Activated T-helper 9 cell treated with anti-CD3 and anti-CD28 coated beads, Interleukin-2, amount 50 U/mL, for 16 hours (primary cell): ENCODE measurements around the gene GPATCH1.

Experiments used
- DNase-seq: peaks from one replicate; pipeline ENCODE4 v3.0.0-alpha.2; 2020; ENCODE audit warnings: low read depth

The GPATCH1 gene

DNA sequence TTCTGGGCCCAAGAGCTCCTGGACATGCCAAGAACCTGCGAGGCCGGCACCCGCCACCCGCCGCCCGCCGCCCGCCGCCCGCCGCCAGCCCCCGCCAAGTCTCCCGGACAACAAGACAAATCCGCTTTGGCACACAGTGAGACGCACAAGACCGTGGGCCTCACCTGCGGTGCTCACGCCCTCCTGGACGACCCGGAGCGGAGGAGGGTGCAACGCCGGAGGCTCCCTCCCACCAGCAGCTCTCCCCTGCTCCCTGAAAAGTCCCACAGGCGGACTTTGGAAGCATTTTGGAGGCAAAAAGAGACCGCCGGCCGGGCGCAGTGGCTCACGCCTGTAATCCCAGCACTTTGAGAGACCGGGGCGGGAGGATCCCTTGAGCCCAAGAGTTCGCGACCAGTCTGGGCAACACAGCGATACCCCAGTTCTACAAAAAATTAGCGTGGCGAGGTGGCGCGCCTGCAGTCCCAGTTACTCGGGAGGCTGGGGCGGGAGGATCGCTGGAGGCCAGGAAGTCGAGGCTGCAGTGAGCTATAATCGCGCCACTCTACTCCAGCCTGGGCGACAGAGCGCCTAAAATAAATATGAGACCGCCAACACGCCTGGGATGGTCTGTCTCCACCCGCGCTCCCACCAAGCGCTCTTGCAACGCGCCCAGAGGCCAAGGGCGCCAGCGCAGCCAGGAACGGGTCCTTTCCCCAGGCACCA is 17.1 kb upstream of the GPATCH1 start:
- no peak for DNase-seq

DNA sequence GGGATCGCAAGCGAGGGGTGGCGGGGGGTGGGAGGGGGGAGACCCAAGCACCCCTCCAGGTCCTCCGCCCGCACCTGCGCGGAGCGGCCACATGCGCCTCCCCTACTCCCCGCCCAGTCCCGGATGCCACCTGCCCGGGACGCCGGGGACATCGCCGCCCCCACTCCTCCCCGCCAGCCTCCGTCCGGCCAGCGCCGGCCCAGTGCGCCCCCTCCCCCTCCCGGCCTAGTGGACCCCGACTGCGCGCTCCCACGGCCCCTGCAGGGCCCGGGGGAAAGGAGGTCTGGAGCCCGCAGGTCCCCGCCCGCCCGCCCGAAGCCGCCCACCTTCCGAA is 16.6 kb upstream of the GPATCH1 start:
- DNase-seq = no peak

DNA sequence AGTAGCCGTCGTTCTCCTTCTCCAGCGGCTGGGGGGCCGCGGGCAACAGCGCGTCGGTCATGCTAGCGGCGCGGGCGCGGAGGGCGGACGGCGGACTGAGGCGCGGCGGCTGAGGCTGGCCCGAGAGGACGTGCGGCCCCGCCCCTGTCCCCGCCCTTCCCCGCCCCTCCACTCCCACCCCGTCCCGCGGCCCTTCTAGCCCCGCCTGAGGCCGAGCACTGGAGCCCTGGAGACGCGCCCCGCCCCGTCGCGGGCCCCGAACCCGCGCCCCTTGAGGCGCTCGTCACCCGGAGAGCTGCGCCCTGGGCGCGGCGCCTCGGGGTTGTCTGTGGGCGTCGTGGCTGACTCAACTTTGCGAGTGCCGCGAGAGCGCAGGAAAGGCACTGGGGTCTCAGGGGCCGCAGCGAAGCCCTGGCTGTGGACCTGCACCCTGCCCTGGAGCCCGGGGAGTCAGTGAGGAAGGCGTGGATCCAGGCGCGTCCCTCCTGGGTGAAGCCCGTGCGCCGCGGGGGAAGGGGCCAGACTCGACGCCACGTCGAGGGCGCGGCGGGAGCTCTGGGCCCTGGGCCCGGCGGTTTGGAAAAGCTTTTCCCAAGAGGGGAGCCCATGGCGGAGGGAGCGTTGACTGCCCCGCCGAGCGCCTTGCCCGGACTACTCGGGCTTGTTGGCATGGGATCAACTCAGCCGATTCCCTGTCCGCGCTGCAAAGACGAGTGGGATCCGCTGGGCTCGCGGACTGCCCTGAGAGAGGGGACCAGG is 16.0 kb upstream of the GPATCH1 start, which contains the start of gene RHPN2:
Gene RHPN2 (minus strand): TSS at position 97 of the 759 bp plus-strand sequence. CDS start 36 bp downstream, at position 61.
- DNase-seq = peak; percentile 31

DNA sequence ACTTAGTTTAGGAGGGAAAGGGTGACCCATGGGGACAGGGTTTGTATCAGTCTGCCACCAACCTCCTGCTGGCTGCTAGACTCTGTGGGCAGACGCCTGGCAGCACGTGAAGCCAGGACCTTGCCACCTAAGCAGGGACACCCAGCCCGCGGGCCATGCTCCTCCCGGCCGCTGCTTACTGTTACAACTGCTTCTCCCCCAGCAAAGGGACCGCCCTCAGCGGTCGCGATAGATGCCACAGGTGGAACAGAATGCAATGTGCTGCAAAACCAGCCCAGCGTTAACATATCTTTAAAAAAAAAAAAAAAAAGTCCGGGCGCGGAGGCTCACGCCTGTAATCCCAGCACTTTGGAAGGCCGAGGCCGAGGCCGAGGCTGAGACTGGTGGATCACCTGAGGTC is 14.4 kb upstream of the GPATCH1 start:
- no peak for DNase-seq

DNA sequence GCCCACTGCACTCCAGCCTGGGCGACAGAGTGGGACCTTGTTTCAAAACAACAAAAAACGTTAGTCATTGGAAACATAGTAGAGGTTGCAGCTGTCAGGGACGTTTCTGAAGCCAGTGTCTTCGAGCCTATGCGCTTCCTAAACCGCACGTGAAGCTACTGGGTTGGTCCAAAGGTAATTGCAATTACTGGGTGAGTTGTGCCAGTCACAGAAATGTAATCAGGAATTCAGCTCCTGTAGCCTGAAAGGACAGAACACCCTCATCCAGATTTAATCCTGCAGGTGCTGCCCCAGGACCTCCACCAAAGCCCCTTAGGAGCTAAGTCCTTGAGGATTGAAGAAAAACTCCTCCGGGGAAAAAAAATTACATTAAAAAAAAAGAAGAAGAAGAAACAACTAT is 13.9 kb upstream of the GPATCH1 start:
- DNase-seq = no peak

DNA sequence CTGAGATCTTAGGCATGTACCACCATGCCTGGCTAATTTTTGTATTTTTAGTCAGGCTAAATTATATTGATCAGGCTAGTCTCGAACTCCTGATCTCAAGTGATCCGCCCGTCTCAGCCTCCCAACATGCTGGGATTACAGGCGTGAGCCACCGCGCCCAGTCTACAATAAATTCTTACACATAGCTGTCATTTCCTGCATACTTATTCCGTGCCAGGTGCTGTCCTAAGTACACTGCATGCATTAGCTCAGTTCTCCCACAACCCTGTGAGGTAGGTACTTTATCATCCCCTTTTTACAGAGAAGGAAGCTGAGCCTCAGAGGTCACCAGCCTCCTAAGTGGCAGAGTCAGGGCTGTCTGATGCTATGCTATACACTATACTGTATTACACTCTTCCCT is 9.1 kb upstream of the GPATCH1 start:
- no peak for DNase-seq

DNA sequence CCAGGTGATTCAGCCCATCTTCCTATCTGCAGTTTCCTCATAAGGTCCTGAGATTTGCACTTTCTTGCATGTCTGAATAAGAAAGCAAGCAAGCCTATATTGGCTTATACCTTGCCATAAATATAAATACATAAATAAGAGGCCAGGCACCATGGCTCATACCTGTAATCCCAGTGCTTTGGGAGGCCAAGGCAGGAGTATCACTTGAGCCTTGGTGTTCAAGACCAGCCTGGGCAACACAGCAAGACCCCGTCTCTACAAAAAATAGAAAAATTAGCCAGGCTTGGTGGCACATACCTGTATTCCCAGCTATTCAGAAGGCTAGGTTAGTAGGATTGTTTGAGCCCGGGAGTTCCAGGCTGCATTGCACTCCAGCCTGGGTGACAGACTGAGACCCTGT is 5.5 kb upstream of the GPATCH1 start:
- DNase-seq = no peak

DNA sequence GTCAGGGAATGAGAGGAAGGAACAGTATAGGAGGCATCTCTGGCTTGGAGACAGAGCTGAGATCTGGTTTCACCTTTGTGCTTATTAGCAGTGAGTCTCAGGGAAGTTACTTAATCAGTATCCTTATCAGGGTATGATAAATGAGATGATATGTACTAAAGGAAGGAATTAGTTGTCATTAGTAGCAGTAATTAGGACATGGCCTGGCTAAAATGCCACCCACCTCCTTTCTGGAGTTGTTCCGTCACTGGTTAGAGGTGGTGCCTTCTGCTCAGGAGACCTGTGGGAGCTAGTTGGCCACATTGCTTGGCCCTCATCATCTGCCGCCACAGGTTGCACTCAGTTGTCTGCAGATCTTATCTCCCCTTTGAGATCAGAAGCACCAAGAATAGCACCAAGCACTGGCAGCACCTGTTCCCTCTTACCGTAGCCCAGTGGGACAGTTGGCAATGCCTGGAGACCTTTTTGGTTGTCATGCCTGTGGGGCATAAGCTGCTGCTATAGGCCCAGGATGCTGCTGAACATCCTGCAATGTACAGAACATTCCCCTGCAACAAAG is 4.7 kb downstream of the GPATCH1 start:
- DNase-seq = no peak

DNA sequence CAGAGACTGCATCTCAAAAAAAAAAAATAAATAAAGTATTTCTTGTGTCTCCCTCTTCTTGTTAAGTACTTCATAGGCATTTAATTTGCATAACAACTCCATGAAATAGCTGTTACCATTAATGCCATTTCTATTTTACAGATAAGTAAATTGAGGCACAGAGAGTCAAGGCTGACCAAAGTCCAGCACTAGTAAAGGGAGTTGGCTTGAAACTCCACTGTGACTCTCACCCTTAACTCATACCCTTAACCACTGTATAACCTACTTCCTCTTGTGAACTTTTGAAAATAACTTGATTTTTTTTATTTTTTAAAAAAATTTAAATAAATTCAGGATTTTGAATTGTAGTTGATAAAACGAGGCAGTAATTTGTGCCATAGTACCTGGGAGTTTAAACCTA is 6.0 kb downstream of the GPATCH1 start:
- DNase-seq = no peak

DNA sequence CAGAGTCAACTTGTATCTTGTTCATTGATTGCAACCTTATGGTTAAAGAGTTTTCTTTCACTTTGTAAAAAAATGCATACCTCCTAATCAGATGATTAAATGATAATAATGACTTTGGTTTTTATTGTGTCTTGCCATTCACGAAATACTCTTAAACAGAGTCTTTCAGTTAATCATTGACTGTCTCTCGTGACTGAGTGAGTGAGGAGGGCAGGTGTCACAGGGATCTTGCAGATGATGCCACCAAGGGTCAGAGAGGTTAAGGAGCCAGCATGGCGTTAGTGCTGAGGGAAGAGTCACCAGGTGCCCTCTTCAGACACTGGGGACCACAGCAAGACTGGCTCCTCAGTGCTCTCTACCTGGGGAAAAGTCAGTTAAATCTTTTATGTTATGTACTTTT is 8.0 kb downstream of the GPATCH1 start:
- DNase-seq = no peak

DNA sequence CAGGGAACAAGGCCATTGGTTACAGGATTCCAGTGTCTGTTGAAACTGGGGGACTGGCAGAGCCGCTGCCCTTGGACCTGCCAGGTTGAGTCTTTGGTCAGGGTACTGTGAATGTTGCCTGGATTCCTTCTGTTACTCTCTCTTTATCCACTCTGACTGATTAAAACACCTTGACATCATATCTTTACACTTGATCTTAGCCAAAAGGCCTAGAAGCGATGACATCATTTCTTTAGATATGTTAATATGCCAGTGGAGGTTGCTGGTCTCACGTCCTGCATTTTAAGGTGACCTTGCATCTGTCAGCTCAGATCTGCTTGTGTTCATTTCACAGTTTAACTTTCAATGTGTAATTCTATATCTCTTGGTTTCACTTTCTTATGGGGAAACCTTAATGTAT is 9.2 kb downstream of the GPATCH1 start:
- no peak for DNase-seq

DNA sequence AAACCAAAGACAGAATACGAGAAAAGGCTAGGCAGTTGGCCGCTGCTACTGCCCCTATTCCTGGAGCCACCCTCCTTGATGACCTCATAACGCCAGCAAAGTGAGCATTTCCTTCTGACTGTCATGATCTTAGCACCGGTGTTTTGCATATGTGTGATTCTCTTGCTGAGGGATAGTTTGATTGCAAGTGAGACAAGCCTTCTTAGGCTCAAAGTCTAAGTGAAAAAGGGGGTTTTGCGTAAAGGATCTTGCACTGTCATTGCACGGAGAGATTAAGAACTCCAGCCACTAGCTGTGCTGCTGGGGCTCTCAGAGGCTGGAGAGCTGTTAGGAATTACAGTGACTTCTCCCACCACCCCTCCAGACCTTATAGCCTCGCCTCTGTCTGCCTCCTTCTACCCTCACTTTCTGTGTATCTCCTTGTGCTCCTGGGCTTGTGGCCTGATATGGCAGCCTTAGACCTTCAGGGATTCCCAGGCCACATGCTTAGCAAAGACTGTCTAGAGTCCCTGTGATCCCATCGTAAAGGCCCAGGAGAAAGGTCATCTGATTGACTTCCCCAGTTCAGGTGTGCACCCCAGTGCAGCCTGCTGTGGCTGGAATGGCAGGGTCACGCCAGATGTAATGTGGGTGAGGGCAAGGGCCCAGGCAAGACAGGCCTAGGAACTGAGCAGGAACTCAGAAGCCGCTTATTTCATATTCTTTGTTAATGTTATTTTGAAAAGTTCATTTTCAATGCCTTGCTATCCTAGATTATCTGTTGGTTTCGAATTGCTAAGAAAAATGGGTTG is 12.6 kb downstream of the GPATCH1 start:
- DNase-seq = no peak

DNA sequence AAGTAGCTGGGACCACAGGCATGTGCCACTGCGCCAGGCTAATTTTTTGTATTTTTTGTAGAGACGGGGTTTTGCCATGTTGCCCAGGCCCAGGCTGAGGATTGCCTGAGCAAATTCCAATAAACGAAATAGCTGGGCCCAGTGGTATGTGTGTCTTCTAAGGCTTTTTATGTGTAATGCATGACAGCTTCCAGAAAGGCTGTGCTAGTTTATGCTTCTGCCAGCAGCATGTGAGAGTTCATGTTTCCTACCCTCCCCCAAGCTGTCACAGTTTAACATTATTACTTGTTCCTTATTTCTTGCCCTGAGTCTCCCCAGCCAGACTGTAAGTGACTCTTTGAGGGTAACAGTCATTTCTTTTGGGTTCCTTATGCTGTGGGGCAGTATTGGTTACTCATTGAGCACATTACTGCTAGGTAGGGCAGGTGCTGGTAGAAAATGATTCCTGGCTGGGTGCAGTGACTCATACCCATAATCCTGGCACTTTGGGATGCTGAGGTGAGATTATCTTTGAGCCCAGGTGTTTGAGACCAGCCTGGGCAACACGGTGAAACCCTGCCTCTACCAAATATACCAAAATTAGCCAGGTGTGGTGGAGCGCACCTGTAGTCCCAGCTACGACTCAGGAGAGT is 13.6 kb downstream of the GPATCH1 start:
- no peak for DNase-seq

DNA sequence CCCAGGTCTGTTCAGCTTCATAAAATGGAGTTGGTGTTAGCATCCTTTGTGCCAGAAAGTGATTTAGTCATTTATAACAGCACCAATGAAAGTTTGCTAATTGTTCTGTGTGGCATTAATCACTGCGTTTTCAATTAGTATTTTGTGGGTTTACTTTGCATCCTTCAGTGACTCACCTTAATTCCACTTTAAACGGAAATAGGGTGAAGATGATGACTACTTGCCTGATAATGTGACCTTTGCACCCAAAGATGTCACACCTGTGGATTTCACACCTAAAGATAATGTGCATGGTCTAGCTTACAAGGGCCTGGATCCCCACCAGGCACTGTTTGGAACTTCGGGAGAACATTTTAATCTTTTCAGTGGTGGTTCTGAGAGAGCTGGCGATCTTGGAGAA is 15.0 kb downstream of the GPATCH1 start:
- no peak for DNase-seq

DNA sequence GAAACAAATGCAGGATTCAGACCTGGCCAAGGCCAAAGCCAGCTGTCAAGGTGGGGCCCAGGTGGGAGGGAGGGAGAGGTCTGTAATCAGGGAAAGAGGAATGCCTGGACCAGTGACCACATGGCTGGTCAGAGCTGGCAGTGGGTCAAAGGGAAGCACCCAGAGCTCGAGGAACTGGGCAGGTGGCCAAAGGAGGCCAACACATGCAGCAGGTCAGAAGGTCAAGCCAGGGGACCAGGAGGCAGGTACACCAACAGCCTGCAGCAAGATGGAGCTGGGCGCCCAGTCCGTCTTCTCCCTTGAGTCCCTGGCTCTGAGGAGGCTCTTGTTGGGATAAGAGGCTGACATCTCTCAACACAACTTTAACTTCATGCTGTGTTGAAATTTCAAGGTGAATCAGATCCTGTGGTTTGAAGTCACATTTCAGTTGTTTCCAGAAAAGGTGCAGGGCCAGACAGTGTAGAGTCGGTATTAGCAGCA is 17.1 kb downstream of the GPATCH1 start:
- no peak for DNase-seq

DNA sequence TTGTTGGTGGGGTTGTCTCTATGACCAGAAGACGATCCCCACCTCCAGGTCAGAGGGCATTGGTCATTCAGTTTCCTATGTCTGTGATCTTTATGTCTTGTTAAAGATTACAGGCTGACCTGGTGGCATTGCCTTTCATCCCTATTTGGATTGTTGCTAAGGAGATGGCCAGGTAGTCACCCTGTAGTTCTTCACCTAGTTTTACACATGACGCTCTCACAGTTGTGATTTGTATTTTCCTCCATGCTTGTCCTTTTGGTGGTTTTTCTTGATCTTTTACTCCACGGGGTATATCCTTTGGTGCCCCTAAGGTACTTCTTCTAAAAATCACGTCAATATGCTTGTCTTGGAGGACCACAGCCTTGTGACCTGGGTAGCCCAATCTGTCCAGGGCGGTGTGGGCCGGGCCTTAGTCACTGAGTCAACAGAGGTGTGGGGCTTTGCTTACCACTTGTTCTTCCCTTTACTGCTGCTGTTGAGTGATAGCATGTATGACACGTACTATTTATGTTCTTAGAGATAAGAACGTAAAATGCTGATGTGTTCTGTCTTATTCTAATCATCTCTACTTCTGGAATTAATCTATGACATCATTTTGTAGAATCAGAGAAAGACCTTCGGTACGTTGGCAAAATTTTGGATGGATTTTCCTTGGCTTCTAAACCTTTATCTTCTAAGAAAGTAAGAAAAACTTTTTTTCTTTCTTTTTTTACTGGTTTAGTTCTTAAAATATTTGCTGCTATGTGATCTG is 20.1 kb downstream of the GPATCH1 start:
- no peak for DNase-seq

DNA sequence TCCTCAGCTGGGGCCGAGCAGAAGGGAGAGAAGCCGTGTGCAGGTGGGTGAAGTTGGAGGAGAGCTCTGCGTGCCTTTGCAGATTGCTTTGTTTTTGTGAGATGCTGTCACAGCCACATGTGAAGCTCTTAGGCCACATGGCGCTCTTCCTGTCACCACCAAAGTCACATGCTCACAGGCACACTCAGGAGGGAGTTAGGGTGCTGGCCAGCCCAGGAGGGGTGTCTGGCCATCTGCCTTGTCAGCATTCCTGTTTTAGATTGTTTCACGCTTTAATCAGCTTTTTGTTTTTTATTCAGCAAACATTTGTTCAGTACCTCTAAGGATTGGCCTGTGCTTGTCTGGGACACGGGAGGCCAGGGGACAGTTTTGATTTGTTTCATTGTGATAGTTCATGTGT is 21.9 kb downstream of the GPATCH1 start:
- no peak for DNase-seq

DNA sequence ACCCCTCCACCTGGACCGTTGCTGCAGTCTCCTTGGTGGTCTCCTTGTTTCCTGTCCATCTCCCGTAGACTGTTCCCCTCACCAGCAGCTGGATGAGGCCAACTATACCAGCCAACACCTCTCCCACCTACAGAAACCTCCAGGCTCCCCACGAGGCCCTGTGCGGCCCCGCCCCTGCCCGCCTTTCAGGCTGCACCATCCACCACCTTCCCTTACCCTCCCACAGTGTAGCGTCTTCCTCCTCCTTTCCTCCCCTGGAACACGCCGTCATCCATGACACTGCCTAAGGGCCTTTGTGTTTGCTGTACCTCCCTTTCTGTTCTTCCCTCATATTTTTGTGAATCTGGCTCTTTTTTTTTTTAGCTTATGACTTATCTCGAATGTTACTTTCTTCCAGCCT is 27.2 kb downstream of the GPATCH1 start:
- DNase-seq = no peak

DNA sequence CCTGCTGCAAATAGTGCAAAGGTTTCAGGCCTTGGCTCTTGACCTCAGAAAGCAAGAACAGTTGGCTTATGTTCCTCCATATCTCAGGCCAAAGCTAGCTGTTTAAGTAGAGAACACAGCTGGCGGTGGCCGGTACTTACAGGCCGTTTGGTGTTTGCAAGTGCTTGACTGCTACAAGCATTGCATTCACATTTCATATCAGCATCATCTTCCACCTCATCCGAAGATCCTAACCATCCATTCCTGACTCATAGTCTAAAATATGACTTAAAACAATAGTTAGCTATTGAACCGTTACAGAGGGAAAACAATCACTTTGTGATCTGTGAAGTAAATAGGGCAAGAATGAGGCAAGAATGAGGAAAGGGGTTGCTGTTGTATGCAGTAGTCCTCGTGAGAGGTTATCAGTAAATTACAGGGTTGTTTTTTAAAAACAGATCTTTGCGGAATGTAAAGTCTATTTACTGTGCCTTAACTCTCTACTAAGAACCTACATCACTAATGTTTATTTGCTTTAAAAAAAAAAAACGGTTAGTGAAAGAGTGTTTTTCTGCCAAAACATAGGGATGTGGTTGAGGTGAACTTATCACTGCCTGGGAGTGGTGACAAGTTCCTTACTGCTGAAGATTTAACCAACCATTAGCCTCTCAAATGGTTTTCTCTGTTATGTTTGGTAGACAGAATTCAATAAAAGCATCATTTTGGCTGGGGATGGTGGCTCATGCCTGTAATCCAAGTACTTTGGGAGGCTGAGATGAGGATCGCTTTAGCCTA is 29.3 kb downstream of the GPATCH1 start:
- DNase-seq = no peak

DNA sequence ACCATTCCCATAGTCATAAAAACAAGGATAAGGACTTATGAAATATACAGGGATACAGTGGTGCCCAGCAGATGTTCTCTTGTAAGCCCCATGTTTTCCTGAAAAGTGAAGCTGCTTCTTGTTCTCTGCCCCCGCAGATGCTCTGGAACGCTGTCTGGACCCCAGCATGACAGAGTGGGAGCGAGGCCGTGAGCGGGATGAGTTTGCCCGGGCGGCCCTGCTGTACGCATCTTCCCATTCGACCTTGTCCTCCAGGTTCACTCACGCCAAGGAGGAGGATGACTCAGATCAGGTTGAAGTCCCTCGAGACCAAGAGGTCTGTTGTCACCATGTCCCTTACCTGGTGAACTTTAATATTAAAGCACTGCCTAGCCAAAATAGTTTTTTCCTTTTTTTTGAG is 30.6 kb downstream of the GPATCH1 start:
- no peak for DNase-seq

DNA sequence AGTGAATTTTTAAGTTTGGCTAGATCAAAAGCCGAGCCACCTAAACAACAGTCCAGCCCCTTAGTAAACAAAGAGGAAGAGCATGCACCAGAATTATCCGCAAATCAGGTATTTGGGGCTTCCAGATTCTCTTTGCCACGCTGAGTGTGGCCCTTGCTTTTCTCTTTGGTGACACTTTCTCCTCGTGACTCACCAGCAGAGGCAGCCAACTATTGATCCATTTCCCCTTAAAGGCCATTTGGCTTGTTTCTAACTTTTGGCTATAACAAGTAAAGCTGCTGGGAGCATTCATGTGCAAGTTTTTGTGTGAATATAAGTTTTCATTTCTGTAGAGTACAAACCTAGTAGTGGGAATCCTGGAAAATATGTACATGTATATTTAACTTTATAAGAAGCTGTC is 33.3 kb downstream of the GPATCH1 start:
- DNase-seq = no peak
